B cell (primary cell): ENCODE measurements around the gene POLK.

Experiments used
- EZH2 ChIP-seq: IDR thresholded peaks from 2 replicates; pipeline ENCODE4 v1.6.1; 2012; ENCODE audit warnings: borderline replicate concordance, low read depth, mild to moderate bottlenecking, moderate library complexity, low read length; ENCODE audit not compliant: insufficient read depth, poor library complexity, severe bottlenecking
- TF ChIP-seq, protein P1 (sequence below): fragments of 200-600 bp; IDR thresholded peaks from one replicate; pipeline ENCODE4 v1.8.0; 2022; ENCODE audit warnings: antibody characterized with exemption, mild to moderate bottlenecking

DNA sequence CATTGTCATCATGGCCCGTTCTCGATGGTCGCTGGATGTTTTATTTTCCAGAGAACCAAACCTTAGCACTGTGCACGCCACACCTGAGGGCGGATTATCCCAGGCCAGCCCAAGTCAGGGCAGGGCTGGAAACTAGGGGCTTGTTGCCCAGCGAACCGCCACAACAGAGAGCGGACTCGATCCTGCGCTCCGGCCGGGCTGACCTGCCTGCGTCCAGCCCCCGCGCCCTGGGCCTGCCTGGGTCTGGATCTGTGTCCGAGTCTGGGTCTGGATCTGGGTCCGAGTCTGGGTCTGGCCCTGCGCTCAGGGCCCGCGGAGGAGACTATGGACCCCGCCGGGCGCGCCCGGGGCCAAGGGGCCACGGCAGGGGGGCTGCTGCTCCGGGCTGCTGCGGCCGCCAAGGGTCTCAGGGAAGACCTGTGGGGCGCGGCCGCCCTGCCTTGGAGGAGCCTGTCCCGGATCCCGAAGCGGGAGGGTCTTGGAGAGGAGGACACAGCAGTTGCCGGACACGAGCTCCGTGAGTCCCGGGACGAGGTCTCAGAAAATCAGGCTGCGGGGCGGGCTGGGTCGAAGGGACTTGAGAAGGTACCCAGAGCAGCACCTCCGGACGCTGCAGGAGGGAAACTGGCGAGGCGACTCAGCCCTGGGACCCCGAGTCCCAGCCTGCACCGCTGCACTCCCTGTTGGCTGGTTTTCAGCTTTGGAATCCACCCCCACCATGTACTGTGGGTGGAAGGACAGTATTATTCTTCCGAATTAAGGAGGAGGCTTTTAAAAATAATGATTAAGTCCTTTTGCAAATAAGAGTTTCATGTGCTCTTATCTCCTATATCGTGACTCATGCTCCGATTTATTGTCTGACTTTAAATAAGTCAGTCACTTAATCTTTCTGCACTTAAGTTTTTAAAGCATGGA lies 99.9 kb downstream of the POLK start, which contains the start of gene ANKDD1B:
- TF ChIP-seq, protein P1, sequence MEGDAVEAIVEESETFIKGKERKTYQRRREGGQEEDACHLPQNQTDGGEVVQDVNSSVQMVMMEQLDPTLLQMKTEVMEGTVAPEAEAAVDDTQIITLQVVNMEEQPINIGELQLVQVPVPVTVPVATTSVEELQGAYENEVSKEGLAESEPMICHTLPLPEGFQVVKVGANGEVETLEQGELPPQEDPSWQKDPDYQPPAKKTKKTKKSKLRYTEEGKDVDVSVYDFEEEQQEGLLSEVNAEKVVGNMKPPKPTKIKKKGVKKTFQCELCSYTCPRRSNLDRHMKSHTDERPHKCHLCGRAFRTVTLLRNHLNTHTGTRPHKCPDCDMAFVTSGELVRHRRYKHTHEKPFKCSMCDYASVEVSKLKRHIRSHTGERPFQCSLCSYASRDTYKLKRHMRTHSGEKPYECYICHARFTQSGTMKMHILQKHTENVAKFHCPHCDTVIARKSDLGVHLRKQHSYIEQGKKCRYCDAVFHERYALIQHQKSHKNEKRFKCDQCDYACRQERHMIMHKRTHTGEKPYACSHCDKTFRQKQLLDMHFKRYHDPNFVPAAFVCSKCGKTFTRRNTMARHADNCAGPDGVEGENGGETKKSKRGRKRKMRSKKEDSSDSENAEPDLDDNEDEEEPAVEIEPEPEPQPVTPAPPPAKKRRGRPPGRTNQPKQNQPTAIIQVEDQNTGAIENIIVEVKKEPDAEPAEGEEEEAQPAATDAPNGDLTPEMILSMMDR: no peak
- TF ChIP-seq EZH2: no peak
